T-helper 2 cell (primary cell): ENCODE data around the gene TMEM52.

Experiments used
- DNase-seq, 5 experiments: peaks; one replicate each; pipeline versions ENCODE4 v3.0.0 to v3.0.0-alpha.2; 2012 to 2022
- total RNA-seq, 2 donors: gene quantifications; one replicate each; lab custom pipeline; 2026; lab: John Stamatoyannopoulos, UW

Gene TMEM52
- total RNA-seq: 0.88 to 1.2 reads per million in 2 donors

GRCh38 chr1:1918901-1919303, at the start of gene TMEM52:
TMEM52 (minus strand) TSS chr1:1919279; CDS start chr1:1919265, 14 bp downstream.
- no peak for DNase-seq

- DNase-seq: no peak
Observed at GRCh38 chr1:1967879-1968278, 48.8 kb upstream of the TMEM52 start.

GRCh38 chr1:1967151-1967550, 48.1 kb upstream of the TMEM52 start:
- no peak for DNase-seq

- DNase-seq: no peak
Observed at GRCh38 chr1:1966071-1966740, 47.1 kb upstream of the TMEM52 start.

GRCh38 chr1:1965546-1965945, 46.5 kb upstream of the TMEM52 start:
- no peak for DNase-seq

- no peak for DNase-seq
Observed at GRCh38 chr1:1964811-1965210, 45.7 kb upstream of the TMEM52 start.

- DNase-seq: no peak
Observed at GRCh38 chr1:1963570-1963969, 44.5 kb upstream of the TMEM52 start.

- DNase-seq: no peak
Observed at GRCh38 chr1:1962752-1963151, 43.7 kb upstream of the TMEM52 start.

GRCh38 chr1:1960480-1961196, 41.6 kb upstream of the TMEM52 start:
- no peak for DNase-seq

- peak in 4 of 5 experiments; percentile 12 to 56 (median 48) for DNase-seq
Observed at GRCh38 chr1:1959840-1960479, 40.9 kb upstream of the TMEM52 start.

- no peak for DNase-seq
Observed at GRCh38 chr1:1959459-1959839, 40.4 kb upstream of the TMEM52 start.

GRCh38 chr1:1958071-1958541, 39.0 kb upstream of the TMEM52 start:
- no peak for DNase-seq

GRCh38 chr1:1957533-1957961, 38.5 kb upstream of the TMEM52 start:
- DNase-seq: no peak

- no peak for DNase-seq
Observed at GRCh38 chr1:1956586-1957532, 37.8 kb upstream of the TMEM52 start.

GRCh38 chr1:1956101-1956500, 37.0 kb upstream of the TMEM52 start:
- DNase-seq: no peak

- DNase-seq: no peak
Observed at GRCh38 chr1:1955621-1956094, 36.6 kb upstream of the TMEM52 start.

GRCh38 chr1:1954831-1955441, 35.9 kb upstream of the TMEM52 start:
- DNase-seq: peak in 1 of 5 experiments; percentile 11

- DNase-seq: no peak
Observed at GRCh38 chr1:1954015-1954414, 34.9 kb upstream of the TMEM52 start.

GRCh38 chr1:1950940-1951339, 31.9 kb upstream of the TMEM52 start:
- DNase-seq: no peak

- no peak for DNase-seq
Observed at GRCh38 chr1:1948783-1949182, 29.7 kb upstream of the TMEM52 start.

GRCh38 chr1:1947493-1947892, 28.4 kb upstream of the TMEM52 start:
- DNase-seq: no peak

GRCh38 chr1:1946540-1946939, 27.5 kb upstream of the TMEM52 start:
- DNase-seq: no peak
